Loucy (cell line): ENCODE results near the gene RAPGEF2.

Experiments
- H2AFZ ChIP-seq: fragments of 200-600 bp; sonication (generic); 2 replicates; pipeline ENCODE4 v1.6.0; 2016; ENCODE audit warnings: antibody characterized with exemption, mild to moderate bottlenecking, low read length, moderate library complexity
- H3F3A ChIP-seq: fragments of 200-600 bp; 2 replicates; pipeline ENCODE4 v1.6.0; 2016; ENCODE audit warnings: antibody characterized with exemption, low read depth, mild to moderate bottlenecking
- H3K27me3 ChIP-seq: fragments of 200-600 bp; sonication (generic); 2 replicates; pipeline ENCODE4 v1.6.1; 2014; ENCODE audit warnings: low read length, mild to moderate bottlenecking; ENCODE audit not compliant: insufficient read depth, poor library complexity, severe bottlenecking
- H3K36me3 ChIP-seq: fragments of 200-600 bp; sonication (generic); 2 replicates; pipeline ENCODE4 v1.6.1; 2016; ENCODE audit warnings: low read length; ENCODE audit not compliant: insufficient read depth
- H3K4me1 ChIP-seq: fragments of 200-600 bp; sonication (generic); 2 replicates; pipeline ENCODE4 v1.5.1; 2014; ENCODE audit warnings: low read length, mild to moderate bottlenecking; ENCODE audit not compliant: insufficient read depth, poor library complexity, severe bottlenecking
- H3K4me2 ChIP-seq: fragments of 200-600 bp; sonication (generic); 2 replicates; pipeline ENCODE4 v1.6.0; 2014; ENCODE audit warnings: antibody characterized with exemption, low read length, low read depth, mild to moderate bottlenecking; ENCODE audit not compliant: poor library complexity, severe bottlenecking
- H3K4me3 ChIP-seq: fragments of 200-600 bp; sonication (generic); 2 replicates; pipeline ENCODE4 v1.5.1; 2014; ENCODE audit warnings: low read length, mild to moderate bottlenecking, mixed read lengths; ENCODE audit not compliant: poor library complexity, severe bottlenecking
- H3K79me2 ChIP-seq: fragments of 200-600 bp; sonication (generic); 2 replicates; pipeline ENCODE4 v1.6.1; 2014; ENCODE audit warnings: low read length; ENCODE audit not compliant: insufficient read depth
- H3K9ac ChIP-seq: fragments of 200-600 bp; sonication (generic); 2 replicates; pipeline ENCODE4 v1.6.0; 2014; ENCODE audit warnings: mild to moderate bottlenecking, low read depth, low read length, moderate library complexity; ENCODE audit not compliant: poor library complexity, severe bottlenecking
- H3K9me2 ChIP-seq: fragments of 200-600 bp; sonication (generic); replicated peaks from 2 replicates; pipeline ENCODE4 v1.6.1; 2016; ENCODE audit warnings: low read depth, low read length, mixed read lengths
- H3K9me3 ChIP-seq: fragments of 200-600 bp; sonication (generic); 2 replicates; pipeline ENCODE4 v1.6.1; 2014; ENCODE audit warnings: mild to moderate bottlenecking, antibody characterized with exemption, low read length, low read depth; ENCODE audit not compliant: insufficient read depth
- H4K20me1 ChIP-seq: fragments of 200-600 bp; sonication (generic); 2 replicates; pipeline ENCODE4 v1.6.0; 2014; ENCODE audit warnings: antibody characterized with exemption, low read length, mild to moderate bottlenecking; ENCODE audit not compliant: insufficient read depth, poor library complexity, severe bottlenecking
- EZH2phosphoT487 ChIP-seq: fragments of 200-600 bp; IDR thresholded peaks from 2 replicates; pipeline ENCODE4 v1.6.1; 2018; ENCODE audit warnings: antibody characterized with exemption, mild to moderate bottlenecking, moderate library complexity, borderline replicate concordance
- TF ChIP-seq, protein P1 (sequence below): fragments of 200-600 bp; sonication (generic); conservative IDR thresholded peaks from 2 replicates; pipeline ENCODE4 v1.5.1; 2014; ENCODE audit warnings: mild to moderate bottlenecking, antibody characterized with exemption, low read length

Gene RAPGEF2

DNA sequence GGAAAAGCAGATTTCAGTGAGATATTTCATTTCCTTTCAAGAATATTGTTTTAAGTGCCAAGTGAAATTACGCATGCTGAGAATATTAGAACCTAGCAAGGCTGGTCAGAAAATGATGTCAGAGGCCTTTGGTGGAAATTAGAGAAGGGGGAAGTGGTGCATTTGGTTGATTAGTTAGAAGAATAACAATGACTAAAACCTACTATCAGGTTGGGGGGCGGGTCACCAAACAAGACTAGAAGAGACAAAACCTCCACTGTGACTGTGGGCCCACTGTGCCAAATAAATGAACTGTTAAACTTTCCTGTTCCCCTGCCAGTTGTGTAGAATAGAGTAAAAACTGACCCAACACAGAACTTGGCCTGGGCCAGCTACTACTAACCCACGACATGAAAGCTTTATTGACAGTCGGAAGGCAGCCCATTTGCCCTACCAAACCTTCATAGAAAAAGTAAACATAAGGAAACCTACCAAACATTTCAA lies 2.9 kb downstream of the RAPGEF2 start:
- no peaks in the 10 kb centered on the region for H3K36me3 ChIP-seq
- H2AFZ ChIP-seq: no peak overlapping the region
- peak overlapping the region; percentile 90 for H3K4me2 ChIP-seq
- H3K79me2 ChIP-seq: peaks cover 73% of the 10 kb centered on the region
- peaks cover 61% of the 10 kb centered on the region for H4K20me1 ChIP-seq
- H3K4me3 ChIP-seq: peak overlapping the region; percentile 81
- peak overlapping the region; percentile 79 for H3K9ac ChIP-seq
- H3K9me3 ChIP-seq: no peaks in the 10 kb centered on the region
- H3K27me3 ChIP-seq: no peaks in the 10 kb centered on the region
- no peaks in the 10 kb centered on the region for H3F3A ChIP-seq
- H3K4me1 ChIP-seq: peaks cover 64% of the 10 kb centered on the region
- no peaks in the 10 kb centered on the region for H3K9me2 ChIP-seq
- TF ChIP-seq EZH2phosphoT487: no peak
- TF ChIP-seq, protein P1, sequence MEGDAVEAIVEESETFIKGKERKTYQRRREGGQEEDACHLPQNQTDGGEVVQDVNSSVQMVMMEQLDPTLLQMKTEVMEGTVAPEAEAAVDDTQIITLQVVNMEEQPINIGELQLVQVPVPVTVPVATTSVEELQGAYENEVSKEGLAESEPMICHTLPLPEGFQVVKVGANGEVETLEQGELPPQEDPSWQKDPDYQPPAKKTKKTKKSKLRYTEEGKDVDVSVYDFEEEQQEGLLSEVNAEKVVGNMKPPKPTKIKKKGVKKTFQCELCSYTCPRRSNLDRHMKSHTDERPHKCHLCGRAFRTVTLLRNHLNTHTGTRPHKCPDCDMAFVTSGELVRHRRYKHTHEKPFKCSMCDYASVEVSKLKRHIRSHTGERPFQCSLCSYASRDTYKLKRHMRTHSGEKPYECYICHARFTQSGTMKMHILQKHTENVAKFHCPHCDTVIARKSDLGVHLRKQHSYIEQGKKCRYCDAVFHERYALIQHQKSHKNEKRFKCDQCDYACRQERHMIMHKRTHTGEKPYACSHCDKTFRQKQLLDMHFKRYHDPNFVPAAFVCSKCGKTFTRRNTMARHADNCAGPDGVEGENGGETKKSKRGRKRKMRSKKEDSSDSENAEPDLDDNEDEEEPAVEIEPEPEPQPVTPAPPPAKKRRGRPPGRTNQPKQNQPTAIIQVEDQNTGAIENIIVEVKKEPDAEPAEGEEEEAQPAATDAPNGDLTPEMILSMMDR: no peak

- TF ChIP-seq, protein P1: no peak
- TF ChIP-seq EZH2phosphoT487: no peak
- Histone ChIP-seq H3K4me3 (peak overlapping the region; percentile 81), H3K9me2 (no peaks in the 10 kb centered on the region), H3K4me1 (peaks cover 67% of the 10 kb centered on the region), H3K4me2 (peak overlapping the region; percentile 90), H3K79me2 (peaks cover 81% of the 10 kb centered on the region), H4K20me1 (peaks cover 69% of the 10 kb centered on the region), H3K36me3 (no peaks in the 10 kb centered on the region), H2AFZ (no peak overlapping the region), H3K9me3 (no peaks in the 10 kb centered on the region), H3F3A (no peaks in the 10 kb centered on the region), H3K9ac (peak overlapping the region; percentile 79), H3K27me3 (no peaks in the 10 kb centered on the region)
These were observed 3.8 kb downstream of the RAPGEF2 start for GRCh38 chr4:159106636-159107035.

- Histone ChIP-seq H3K9ac (peak overlapping the region; percentile 79), H3K9me3 (no peaks in the 10 kb centered on the region), H3K4me1 (peaks cover 65% of the 10 kb centered on the region), H3K27me3 (no peaks in the 10 kb centered on the region), H3K4me2 (peak overlapping the region; percentile 90), H3K36me3 (no peaks in the 10 kb centered on the region), H4K20me1 (peaks cover 77% of the 10 kb centered on the region), H3K4me3 (peak overlapping the region; percentile 81), H2AFZ (no peak overlapping the region), H3F3A (no peaks in the 10 kb centered on the region), H3K9me2 (no peaks in the 10 kb centered on the region), H3K79me2 (peaks cover 88% of the 10 kb centered on the region)
- no peak for TF ChIP-seq EZH2phosphoT487
- TF ChIP-seq, protein P1: no peak
These were observed 4.5 kb downstream of the RAPGEF2 start for GRCh38 chr4:159107203-159107925.
